Measurements from ENCODE around the gene ZBTB33. TPM values are rescaled to one million over a fixed set of nuclear protein-coding genes. Genes with fewer than 3 reads are reported as not detected.

The ZBTB33 gene
- total and polyA plus RNA-seq, 2 of the 13 experiments (the other 11 are each of a cell fraction or from before 2014, with no cell fraction given), result 6.5 to 20.2 TPM

DNA sequence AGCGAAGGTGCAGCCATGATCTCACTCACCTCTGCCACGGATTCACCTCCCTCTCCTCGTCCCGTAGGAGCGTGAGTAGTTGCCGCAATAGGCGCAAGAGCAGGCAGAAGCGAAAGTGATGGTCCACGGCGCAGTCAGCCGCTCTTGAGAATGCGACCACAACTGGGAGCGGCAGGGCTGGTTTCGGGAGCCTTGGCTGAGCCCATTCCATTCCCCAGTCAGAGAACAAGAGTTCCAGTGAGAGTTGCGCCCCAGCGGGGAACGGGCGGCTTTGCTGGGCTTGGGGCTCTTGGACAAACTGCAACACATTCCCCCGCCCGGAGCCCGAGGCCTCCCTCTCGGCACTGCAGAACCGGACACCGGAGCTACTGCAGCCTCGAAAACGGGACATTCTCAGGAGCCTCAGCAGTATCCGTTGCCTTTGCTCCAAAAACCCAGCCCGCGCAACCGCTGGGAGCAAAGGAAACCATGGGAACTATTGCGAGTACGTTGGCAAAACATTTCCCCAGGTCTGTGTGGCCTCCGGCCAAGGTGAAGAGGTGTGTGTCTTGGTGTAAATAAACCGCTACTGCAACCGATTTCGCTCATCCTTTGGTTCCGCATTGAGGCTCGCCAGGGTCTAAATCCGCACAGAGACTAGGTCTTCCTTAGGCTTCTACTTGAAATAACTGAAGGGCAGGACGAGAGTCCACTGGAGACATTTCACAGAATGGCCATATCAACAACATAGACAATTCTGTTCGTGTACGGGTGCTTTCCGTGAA lies 5.7 kb upstream of the ZBTB33 start (continued):
- TF ChIP-seq, protein P1, sequence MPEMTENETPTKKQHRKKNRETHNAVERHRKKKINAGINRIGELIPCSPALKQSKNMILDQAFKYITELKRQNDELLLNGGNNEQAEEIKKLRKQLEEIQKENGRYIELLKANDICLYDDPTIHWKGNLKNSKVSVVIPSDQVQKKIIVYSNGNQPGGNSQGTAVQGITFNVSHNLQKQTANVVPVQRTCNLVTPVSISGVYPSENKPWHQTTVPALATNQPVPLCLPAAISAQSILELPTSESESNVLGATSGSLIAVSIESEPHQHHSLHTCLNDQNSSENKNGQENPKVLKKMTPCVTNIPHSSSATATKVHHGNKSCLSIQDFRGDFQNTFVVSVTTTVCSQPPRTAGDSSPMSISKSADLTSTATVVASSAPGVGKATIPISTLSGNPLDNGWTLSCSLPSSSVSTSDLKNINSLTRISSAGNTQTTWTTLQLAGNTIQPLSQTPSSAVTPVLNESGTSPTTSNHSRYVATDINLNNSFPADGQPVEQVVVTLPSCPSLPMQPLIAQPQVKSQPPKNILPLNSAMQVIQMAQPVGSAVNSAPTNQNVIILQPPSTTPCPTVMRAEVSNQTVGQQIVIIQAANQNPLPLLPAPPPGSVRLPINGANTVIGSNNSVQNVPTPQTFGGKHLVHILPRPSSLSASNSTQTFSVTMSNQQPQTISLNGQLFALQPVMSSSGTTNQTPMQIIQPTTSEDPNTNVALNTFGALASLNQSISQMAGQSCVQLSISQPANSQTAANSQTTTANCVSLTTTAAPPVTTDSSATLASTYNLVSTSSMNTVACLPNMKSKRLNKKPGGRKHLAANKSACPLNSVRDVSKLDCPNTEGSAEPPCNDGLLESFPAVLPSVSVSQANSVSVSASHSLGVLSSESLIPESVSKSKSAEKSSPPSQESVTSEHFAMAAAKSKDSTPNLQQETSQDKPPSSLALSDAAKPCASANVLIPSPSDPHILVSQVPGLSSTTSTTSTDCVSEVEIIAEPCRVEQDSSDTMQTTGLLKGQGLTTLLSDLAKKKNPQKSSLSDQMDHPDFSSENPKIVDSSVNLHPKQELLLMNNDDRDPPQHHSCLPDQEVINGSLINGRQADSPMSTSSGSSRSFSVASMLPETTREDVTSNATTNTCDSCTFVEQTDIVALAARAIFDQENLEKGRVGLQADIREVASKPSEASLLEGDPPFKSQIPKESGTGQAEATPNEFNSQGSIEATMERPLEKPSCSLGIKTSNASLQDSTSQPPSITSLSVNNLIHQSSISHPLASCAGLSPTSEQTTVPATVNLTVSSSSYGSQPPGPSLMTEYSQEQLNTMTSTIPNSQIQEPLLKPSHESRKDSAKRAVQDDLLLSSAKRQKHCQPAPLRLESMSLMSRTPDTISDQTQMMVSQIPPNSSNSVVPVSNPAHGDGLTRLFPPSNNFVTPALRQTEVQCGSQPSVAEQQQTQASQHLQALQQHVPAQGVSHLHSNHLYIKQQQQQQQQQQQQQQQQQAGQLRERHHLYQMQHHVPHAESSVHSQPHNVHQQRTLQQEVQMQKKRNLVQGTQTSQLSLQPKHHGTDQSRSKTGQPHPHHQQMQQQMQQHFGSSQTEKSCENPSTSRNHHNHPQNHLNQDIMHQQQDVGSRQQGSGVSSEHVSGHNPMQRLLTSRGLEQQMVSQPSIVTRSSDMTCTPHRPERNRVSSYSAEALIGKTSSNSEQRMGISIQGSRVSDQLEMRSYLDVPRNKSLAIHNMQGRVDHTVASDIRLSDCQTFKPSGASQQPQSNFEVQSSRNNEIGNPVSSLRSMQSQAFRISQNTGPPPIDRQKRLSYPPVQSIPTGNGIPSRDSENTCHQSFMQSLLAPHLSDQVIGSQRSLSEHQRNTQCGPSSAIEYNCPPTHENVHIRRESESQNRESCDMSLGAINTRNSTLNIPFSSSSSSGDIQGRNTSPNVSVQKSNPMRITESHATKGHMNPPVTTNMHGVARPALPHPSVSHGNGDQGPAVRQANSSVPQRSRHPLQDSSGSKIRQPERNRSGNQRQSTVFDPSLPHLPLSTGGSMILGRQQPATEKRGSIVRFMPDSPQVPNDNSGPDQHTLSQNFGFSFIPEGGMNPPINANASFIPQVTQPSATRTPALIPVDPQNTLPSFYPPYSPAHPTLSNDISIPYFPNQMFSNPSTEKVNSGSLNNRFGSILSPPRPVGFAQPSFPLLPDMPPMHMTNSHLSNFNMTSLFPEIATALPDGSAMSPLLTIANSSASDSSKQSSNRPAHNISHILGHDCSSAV (CRISPR knock-in tag; IDR thresholded peaks at IDR 0.05; ENCODE audit: borderline replicate concordance), result no peak
- TF ChIP-seq SNAPC5 (CRISPR knock-in tag; IDR thresholded peaks at IDR 0.05; ENCODE audit: borderline replicate concordance) (no peak), ZBTB49 (CRISPR knock-in tag; IDR thresholded peaks at IDR 0.05; ENCODE audit: borderline replicate concordance) (no peak), MEIS1 (CRISPR knock-in tag; IDR thresholded peaks at IDR 0.05; ENCODE audit: borderline replicate concordance) (no peak), TBL1XR1 (IDR thresholded peaks at IDR 0.05; ENCODE audit: borderline replicate concordance, low read length, partially characterized antibody) (peak; percentile 80), THRA (CRISPR knock-in tag; IDR thresholded peaks at IDR 0.05; ENCODE audit: borderline replicate concordance) (peak; percentile 54; the same call in 1 of the 2 replicates), FOXO1 (CRISPR knock-in tag; IDR thresholded peaks at IDR 0.05) (peak; percentile 44; the same call in 1 of the 2 replicates), MYC (CRISPR knock-in tag; IDR thresholded peaks at IDR 0.05; ENCODE audit: borderline replicate concordance) (peak; percentile 42; the same call in 1 of the 2 replicates), EED (CRISPR knock-in tag; IDR thresholded peaks at IDR 0.05) (peak; percentile 74)
- TF ChIP-seq, protein P2, sequence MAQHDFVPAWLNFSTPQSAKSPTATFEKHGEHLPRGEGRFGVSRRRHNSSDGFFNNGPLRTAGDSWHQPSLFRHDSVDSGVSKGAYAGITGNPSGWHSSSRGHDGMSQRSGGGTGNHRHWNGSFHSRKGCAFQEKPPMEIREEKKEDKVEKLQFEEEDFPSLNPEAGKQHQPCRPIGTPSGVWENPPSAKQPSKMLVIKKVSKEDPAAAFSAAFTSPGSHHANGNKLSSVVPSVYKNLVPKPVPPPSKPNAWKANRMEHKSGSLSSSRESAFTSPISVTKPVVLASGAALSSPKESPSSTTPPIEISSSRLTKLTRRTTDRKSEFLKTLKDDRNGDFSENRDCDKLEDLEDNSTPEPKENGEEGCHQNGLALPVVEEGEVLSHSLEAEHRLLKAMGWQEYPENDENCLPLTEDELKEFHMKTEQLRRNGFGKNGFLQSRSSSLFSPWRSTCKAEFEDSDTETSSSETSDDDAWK (CRISPR knock-in tag; IDR thresholded peaks at IDR 0.05), result no peak

Data from HepG2 (cell line).